Suprapubic skin (tissue), 3 donors: ENCODE results near the gene PRICKLE1.

Experiments
- CTCF ChIP-seq, 2 donors: fragments of 200-600 bp in 1 of 2; fragments of 450-650 bp in 1 of 2; sonication (generic) in 1 of 2; IDR thresholded peaks; one replicate each; pipeline ENCODE4 v1.5.1; 2016 to 2019; ENCODE audit warnings: antibody characterized with exemption in 2 of 2, mild to moderate bottlenecking in 1 of 2, moderate library complexity in 1 of 2
- POLR2A ChIP-seq, 2 donors: fragments of 450-650 bp; IDR thresholded peaks; one replicate each; pipeline ENCODE4 v1.6.1; 2017; ENCODE audit warnings: antibody characterized with exemption in 2 of 2, mild to moderate bottlenecking in 2 of 2, moderate library complexity in 2 of 2

- TF ChIP-seq CTCF (IDR thresholded peaks at IDR 0.05) (no peak), POLR2A (IDR thresholded peaks at IDR 0.05) (no peak)
Observed at GRCh38 chr12:42428850-42429249, 160.7 kb downstream of the PRICKLE1 start.
